Right atrium auricular region (tissue), 2 donors: ENCODE results near the gene DOCK4. TPM values are rescaled to one million over a fixed set of nuclear protein-coding genes. Genes with fewer than 3 reads are reported as not detected.
"Not testable (repeated sequence)": the region's sequence is repeated elsewhere in the genome, so short reads cannot be mapped to it uniquely, and the experiment has no call there.

Experiments used
- DNase-seq: peaks from one replicate; pipeline ENCODE4 v3.0.0-alpha.2; 2019; ENCODE audit warnings: low spot score
- H3K27ac ChIP-seq, 2 donors: fragments of 200-600 bp; sonication (generic); 1 replicate in 1 of 2; 2 replicates in 1 of 2; pipeline ENCODE4 v1.5.1; 2016 to 2019
- H3K27me3 ChIP-seq, 2 donors: fragments of 200-600 bp; sonication (generic); one replicate each; pipeline versions ENCODE4 v1.5.1 to v1.6.0; 2017 to 2019
- H3K36me3 ChIP-seq: fragments of 200-600 bp; sonication (generic); one replicate; pipeline ENCODE4 v1.5.1; 2016
- H3K4me1 ChIP-seq, 2 donors: fragments of 200-600 bp; sonication (generic); one replicate each; pipeline versions ENCODE4 v1.5.1 to v1.6.0; 2017 to 2019
- H3K4me3 ChIP-seq, 2 donors: fragments of 200-600 bp; sonication (generic); 1 replicate in 1 of 2; 2 replicates in 1 of 2; pipeline ENCODE4 v1.5.1; 2017 to 2019; ENCODE audit warnings: mild to moderate bottlenecking in 1 of 2, moderate library complexity in 1 of 2
- H3K9me3 ChIP-seq, 2 donors: fragments of 200-600 bp; sonication (generic); one replicate each; pipeline ENCODE4 v1.5.1; 2019
- total RNA-seq, 2 donors: library from RNA; depleted of rRNA; stranded (reverse); fragments of >200 nt; gene quantifications; one replicate each; pipeline ENCODE4 v1.1.0, GENCODE V29; 2016
- TF ChIP-seq, protein P1 (sequence below), 2 donors: fragments of 200-600 bp; sonication (generic); IDR thresholded peaks; one replicate each; pipeline ENCODE4 v1.5.1; 2019; ENCODE audit warnings: antibody characterized with exemption in 2 of 2

DOCK4 gene
- total RNA-seq, 2 donors from 2014 or later: 12.3 to 17.8 TPM

DNA sequence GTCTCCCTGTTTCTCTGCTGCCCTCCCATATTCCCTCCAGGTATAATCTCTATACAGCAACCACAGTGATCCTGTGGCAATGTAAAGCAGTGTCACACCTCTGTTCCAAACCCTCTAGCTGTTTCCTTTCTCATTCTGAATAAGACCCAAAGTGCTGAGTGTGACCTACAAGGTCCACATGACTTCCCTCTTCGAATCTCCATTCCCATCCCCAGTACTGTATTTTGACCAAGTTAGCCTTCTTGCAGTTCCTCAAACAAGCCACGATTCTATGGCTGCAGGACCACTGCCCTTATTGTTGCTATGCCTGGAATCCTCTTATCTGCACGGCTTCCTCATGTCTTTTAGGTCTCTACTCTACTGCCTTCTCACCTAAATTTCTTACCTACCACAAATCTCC lies 291.9 kb downstream of the DOCK4 start:
- H3K27me3 ChIP-seq: no peaks in the 10 kb centered on the region
- TF ChIP-seq, protein P1, sequence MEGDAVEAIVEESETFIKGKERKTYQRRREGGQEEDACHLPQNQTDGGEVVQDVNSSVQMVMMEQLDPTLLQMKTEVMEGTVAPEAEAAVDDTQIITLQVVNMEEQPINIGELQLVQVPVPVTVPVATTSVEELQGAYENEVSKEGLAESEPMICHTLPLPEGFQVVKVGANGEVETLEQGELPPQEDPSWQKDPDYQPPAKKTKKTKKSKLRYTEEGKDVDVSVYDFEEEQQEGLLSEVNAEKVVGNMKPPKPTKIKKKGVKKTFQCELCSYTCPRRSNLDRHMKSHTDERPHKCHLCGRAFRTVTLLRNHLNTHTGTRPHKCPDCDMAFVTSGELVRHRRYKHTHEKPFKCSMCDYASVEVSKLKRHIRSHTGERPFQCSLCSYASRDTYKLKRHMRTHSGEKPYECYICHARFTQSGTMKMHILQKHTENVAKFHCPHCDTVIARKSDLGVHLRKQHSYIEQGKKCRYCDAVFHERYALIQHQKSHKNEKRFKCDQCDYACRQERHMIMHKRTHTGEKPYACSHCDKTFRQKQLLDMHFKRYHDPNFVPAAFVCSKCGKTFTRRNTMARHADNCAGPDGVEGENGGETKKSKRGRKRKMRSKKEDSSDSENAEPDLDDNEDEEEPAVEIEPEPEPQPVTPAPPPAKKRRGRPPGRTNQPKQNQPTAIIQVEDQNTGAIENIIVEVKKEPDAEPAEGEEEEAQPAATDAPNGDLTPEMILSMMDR (IDR thresholded peaks at IDR 0.05): no peak
- no peaks in the 10 kb centered on the region for H3K36me3 ChIP-seq
- H3K4me1 ChIP-seq: no peaks in the 10 kb centered on the region
- no peak overlapping the region for H3K27ac ChIP-seq
- H3K4me3 ChIP-seq: no peak overlapping the region
- no peak for DNase-seq
- H3K9me3 ChIP-seq: no peaks in the 10 kb centered on the region

DNA sequence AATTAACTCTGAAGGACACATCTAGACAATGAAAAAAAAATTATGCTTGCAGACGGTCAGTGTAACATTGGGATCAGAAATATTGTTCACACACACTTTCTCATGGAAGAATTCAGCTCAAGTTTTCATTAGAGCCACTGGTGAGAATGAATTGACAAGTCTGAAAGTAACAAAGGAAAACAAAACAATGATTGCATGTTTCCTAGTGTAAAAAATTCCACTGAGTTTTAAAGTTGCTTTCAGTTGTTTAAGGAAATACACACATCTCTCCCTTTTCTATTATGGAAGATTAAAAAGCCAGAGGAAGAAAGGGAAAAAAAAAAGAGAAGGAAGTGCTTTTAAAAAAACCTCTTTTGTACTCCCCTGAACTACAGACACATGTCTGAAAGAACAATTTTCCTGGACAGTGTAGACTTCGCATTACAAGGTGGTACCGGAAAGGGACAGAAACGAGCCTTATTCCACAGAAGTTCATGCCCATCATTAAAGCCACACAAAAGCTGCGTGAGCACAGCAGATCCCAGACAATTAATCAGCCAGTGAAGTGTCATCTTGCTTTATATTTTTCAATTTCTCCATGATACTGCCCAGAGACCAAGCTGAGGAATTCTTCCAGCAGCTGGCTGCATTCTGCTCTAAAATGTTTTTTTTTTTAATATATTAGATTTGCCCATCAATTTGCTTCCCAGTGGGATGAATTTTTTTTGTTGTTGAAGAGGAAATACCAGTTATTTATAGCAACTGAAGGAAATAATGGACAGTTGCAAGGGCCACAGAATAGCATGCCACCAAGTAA lies 294.8 kb downstream of the DOCK4 start:
- H3K27me3 ChIP-seq: no peaks in the 10 kb centered on the region
- H3K36me3 ChIP-seq: no peaks in the 10 kb centered on the region
- no peaks in the 10 kb centered on the region for H3K9me3 ChIP-seq
- DNase-seq: no peak
- TF ChIP-seq, protein P1 (IDR thresholded peaks at IDR 0.05): no peak
- H3K27ac ChIP-seq: no peak overlapping the region
- H3K4me3 ChIP-seq: no peak overlapping the region
- no peaks in the 10 kb centered on the region for H3K4me1 ChIP-seq

DNA sequence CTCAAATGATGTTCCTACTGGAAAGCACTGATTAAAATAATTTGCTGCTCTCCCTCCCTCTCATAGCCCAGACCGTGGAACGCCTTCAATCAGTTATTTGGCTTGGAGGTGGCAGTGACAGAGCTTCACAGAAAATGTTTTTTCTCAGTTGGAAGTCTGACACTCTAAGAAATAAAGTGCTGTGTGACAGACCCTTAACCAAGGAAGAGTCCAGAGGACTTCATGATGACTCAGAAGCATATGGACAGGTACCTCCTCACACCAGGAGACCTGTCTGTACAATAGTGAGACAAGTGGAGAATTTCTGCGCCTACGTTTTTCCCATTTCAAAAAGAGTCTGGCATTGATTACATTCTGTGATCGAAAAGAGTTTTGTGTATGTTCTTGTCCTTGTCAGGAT lies 295.5 kb downstream of the DOCK4 start:
- H3K9me3 ChIP-seq: no peaks in the 10 kb centered on the region
- H3K27ac ChIP-seq: no peak overlapping the region
- H3K4me1 ChIP-seq: no peaks in the 10 kb centered on the region
- DNase-seq: no peak
- no peaks in the 10 kb centered on the region for H3K27me3 ChIP-seq
- H3K4me3 ChIP-seq: no peak overlapping the region
- H3K36me3 ChIP-seq: no peaks in the 10 kb centered on the region
- TF ChIP-seq, protein P1 (IDR thresholded peaks at IDR 0.05): no peak

DNA sequence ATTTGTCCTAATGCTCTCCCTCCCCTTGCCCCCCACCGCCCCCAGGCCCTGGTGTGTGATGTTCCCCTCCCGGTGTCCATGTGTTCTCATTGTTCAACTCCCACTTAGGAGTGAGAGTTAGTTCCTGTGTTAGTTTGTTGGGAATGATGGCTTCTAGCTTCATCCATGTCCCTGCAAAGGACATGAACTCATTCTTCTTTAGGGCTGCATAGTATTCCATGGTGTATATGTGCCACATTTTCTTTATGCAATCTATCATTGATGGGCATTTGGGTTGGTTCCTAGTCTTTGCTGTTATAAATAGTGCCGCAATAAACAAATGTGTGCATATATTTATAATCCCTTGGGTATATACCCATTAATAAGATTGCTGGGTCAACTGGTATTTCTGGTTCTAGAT lies 297.5 kb downstream of the DOCK4 start:
- H3K4me1 ChIP-seq, H3K27me3 ChIP-seq, H3K9me3 ChIP-seq, H3K4me3 ChIP-seq, H3K36me3 ChIP-seq, H3K27ac ChIP-seq, DNase-seq: not testable (repeated sequence)

DNA sequence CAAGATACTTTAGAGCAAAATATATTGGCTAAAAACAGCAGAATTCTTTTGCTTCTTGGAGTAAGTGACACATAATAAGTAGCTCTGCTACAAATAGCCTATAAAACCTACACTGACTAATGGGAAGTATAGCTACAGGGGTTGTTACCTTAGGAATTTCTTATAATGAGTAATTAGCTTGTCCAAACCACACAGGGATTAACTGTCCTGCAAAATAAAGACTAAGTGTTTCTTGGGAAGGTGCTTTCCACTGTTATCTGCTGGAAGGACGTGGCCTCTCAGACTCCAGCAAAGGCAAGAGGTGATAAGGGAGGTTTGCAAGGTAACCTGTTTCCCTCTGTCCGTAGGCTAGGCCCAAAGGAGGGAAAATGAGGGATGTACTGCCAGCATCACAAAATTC lies 302.4 kb downstream of the DOCK4 start:
- Histone ChIP-seq H3K27me3 (no peaks in the 10 kb centered on the region), H3K27ac (no peak overlapping the region), H3K4me1 (no peaks in the 10 kb centered on the region), H3K36me3 (no peaks in the 10 kb centered on the region), H3K9me3 (no peaks in the 10 kb centered on the region), H3K4me3 (no peak overlapping the region)
- no peak for DNase-seq
- TF ChIP-seq, protein P1 (IDR thresholded peaks at IDR 0.05): no peak

DNA sequence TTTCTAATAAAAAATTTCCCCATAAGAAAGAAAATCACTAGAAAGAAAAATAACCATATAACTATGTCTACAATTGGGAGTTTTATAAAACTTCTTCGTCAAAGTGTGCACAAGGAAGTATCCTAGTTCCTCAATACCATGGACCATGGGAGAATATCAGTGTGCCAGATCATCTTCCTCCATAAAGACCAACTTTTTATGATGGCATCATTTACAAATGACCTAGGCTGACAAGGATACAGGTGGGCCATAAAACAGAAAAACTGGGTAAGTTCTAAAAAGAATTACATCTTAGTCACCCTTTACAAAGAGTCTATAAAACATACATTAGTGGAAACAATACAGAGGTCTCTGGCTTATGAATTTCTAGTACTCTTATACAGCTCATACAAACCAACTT lies 303.2 kb downstream of the DOCK4 start:
- H3K9me3 ChIP-seq: no peaks in the 10 kb centered on the region
- no peaks in the 10 kb centered on the region for H3K4me1 ChIP-seq
- H3K36me3 ChIP-seq: no peaks in the 10 kb centered on the region
- DNase-seq: no peak
- H3K4me3 ChIP-seq: no peak overlapping the region
- H3K27me3 ChIP-seq: no peaks in the 10 kb centered on the region
- H3K27ac ChIP-seq: no peak overlapping the region
- TF ChIP-seq, protein P1 (IDR thresholded peaks at IDR 0.05): no peak
